Natural killer cell (primary cell): Measurements from ENCODE around the gene HORMAD2. TPM values are rescaled to one million over a fixed set of nuclear protein-coding genes. Genes with fewer than 3 reads are reported as not detected.

Experiments
- ATAC-seq, 3 donors: fragments of 150-1000 bp in 2 of 3; fragments of 200-7000 bp in 1 of 3; cut with Tn5 transposase; 1 replicate in 1 of 3; 2 replicates in 2 of 3; pipeline ENCODE4 v1.10.0; 2021; ENCODE audit warnings: mild to moderate bottlenecking in 2 of 3, moderate library complexity in 2 of 3
- DNase-seq, 2 donors: peaks; one replicate each; pipeline versions ENCODE4 v3.0.0 to v3.0.0-alpha.2; 2013 to 2021; ENCODE audit warnings: mixed read lengths in 1 of 2
- H3K27ac ChIP-seq: one replicate; pipeline ENCODE4 v1.5.1; 2013; ENCODE audit warnings: mild to moderate bottlenecking, low read length
- H3K27me3 ChIP-seq: one replicate; pipeline ENCODE4 v1.6.1; 2013; ENCODE audit warnings: low read length; ENCODE audit not compliant: control insufficient read depth, insufficient read depth
- H3K36me3 ChIP-seq: one replicate; pipeline ENCODE4 v1.6.1; 2013; ENCODE audit warnings: low read length; ENCODE audit not compliant: control insufficient read depth, insufficient read depth
- H3K4me1 ChIP-seq: one replicate; pipeline ENCODE4 v1.6.1; 2013; ENCODE audit warnings: low read length; ENCODE audit not compliant: control insufficient read depth, insufficient read depth
- H3K4me3 ChIP-seq: one replicate; pipeline ENCODE4 v1.5.1; 2013; ENCODE audit warnings: low read length
- H3K9me3 ChIP-seq: one replicate; pipeline ENCODE4 v1.6.1; 2013; ENCODE audit warnings: low read length; ENCODE audit not compliant: control insufficient read depth, insufficient read depth
- H3K27ac Mint-ChIP-seq, 2 donors: one replicate each; pipeline ENCODE4 v1.8.0; 2022; ENCODE audit warnings: mild to moderate bottlenecking in 2 of 2, mixed read lengths in 2 of 2, moderate library complexity in 1 of 2
- H3K27me3 Mint-ChIP-seq, 2 donors: one replicate each; pipeline ENCODE4 v1.8.0; 2022; ENCODE audit warnings: low read depth in 2 of 2, mixed read lengths in 2 of 2
- H3K36me3 Mint-ChIP-seq: one replicate; pipeline ENCODE4 v1.8.0; 2022; ENCODE audit warnings: mixed read lengths
- H3K4me1 Mint-ChIP-seq, 2 donors: one replicate each; pipeline ENCODE4 v1.8.0; 2022; ENCODE audit warnings: mixed read lengths in 2 of 2
- H3K4me3 Mint-ChIP-seq: one replicate; pipeline ENCODE4 v1.8.0; 2022; ENCODE audit warnings: mild to moderate bottlenecking, moderate library complexity, mixed read lengths
- H3K9me3 Mint-ChIP-seq, 2 donors: one replicate each; pipeline ENCODE4 v1.8.0; 2022; ENCODE audit warnings: mixed read lengths in 2 of 2
- CTCF ChIP-seq: fragments of 200-600 bp; IDR thresholded peaks from one replicate; pipeline ENCODE4 v1.8.0; 2022; ENCODE audit warnings: antibody characterized with exemption
- WGBS: methylation state at CpG from one replicate; pipeline ENCODE4 v1.1.7; 2013; ENCODE audit warnings: missing lambda C conversion rate; ENCODE audit not compliant: insufficient coverage; 5-methylcytosine and 5-hydroxymethylcytosine counted together
- intact Hi-C: fragments of 100-400 bp; cut with micrococcal nuclease; formaldehyde crosslinking; loops from one replicate; pipeline ENCODE4 v1.14.2; 2022
- total RNA-seq, 4 donors: library from RNA; stranded (reverse); fragments of 120-200 nt in 1 of 4; gene quantifications; one replicate each; pipeline versions ENCODE4 v1.2.3 to v1.2.4, GENCODE V29; 2013 to 2022

The HORMAD2 gene
- not detected for total RNA-seq
- not detected for total RNA-seq (2013)

- H3K4me1 ChIP-seq, result peaks cover 6% of the 10 kb centered on the region
- H3K9me3 ChIP-seq, result no peaks in the 10 kb centered on the region
- peak in 2 of 3 donors; percentile 60 to 90 for ATAC-seq
- DNase-seq, result no peak
- no peaks in the 10 kb centered on the region for H3K36me3 ChIP-seq
- intact Hi-C loops, result no loop called here
- H3K27ac ChIP-seq, result no peak within 1 kb of the TSS
- WGBS, result 29% methylated on average over 53 of the region's 53 CpGs
- Mint-ChIP-seq H3K4me3 (peak within 1 kb of the TSS; percentile 59), H3K36me3 (no peaks in the 10 kb centered on the region), H3K4me1 (peaks cover 0 to 8% of the 10 kb centered on the region in 2 donors), H3K27ac (no peak within 1 kb of the TSS), H3K9me3 (no peaks in the 10 kb centered on the region), H3K27me3 (peaks cover 26 to 41% of the 10 kb centered on the region in 2 donors)
- peak within 1 kb of the TSS; percentile 4 for H3K4me3 ChIP-seq
- TF ChIP-seq CTCF, result no peak
- no peaks in the 10 kb centered on the region for H3K27me3 ChIP-seq
Observed at GRCh38 chr22:30079952-30080533, at the start of gene HORMAD2. TSS of gene HORMAD2 (plus strand) at chr22:30080464. CDS start at chr22:30093953, 13,489 bp downstream.

DNA sequence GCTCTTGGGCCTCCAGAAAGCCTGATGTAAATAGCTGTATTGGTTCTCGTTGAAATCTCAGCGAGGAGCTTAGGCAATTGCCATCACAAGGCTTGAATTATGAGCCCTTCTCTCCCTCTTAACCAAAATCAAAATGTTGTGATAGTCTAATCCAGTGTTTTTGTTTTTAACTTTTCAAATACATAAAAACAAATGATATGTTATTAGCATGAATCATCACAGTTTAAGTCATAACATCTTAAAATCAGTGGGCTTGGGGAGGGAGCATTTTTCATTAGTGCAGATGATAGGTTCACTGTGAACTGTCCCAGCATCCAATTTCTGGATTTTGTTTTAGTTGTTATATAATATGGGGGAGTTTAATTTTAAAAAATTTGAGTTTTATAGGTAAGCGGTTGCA, 48.9 kb upstream of the HORMAD2 start:
- no peak overlapping the region for H3K4me3 ChIP-seq
- H3K27me3 ChIP-seq, result no peaks in the 10 kb centered on the region
- ATAC-seq (no peak), DNase-seq (no peak)
- Mint-ChIP-seq H3K36me3 (no peaks in the 10 kb centered on the region), H3K27ac (no peak overlapping the region), H3K27me3 (no peaks in the 10 kb centered on the region), H3K4me1 (no peaks in the 10 kb centered on the region), H3K9me3 (no peaks in the 10 kb centered on the region), H3K4me3 (no peak overlapping the region)
- H3K4me1 ChIP-seq, result no peaks in the 10 kb centered on the region
- WGBS, result 93% methylated on average over 3 of the region's 3 CpGs
- H3K36me3 ChIP-seq, result peaks cover 21% of the 10 kb centered on the region
- no peak for TF ChIP-seq CTCF
- intact Hi-C loops, result no loop called here
- H3K27ac ChIP-seq, result no peak overlapping the region
- no peaks in the 10 kb centered on the region for H3K9me3 ChIP-seq

DNA sequence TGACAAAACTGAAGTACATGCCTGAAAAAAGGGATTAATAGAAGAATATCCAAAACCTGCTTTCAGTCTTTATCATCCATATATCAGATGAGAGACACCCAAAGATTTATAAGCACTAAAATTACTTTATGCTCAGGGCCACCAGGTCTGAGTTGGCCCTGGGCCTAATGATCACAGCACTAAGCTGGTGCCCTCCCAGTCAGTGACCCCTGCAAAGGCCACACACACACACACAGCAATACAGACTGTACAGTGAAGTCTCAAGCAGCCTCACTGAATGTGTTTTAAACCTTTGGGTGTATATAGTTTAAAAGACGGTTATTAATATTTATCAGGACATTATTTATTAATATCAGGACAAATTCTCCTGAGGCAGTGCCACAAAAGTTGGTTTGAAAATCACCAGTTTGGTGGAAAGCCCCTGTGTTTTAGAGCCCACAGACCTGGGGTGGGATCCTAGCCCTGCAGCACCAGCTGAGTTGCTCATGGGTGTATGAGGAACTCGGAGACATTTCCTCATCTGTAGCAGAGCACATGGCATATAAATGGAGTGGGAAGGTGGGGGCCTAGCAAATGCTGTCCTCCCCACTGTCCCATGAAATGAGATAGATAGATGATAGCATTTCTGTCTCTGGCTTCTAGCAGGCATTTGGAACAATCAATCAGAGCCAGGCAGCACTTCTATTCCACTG, 48.4 kb upstream of the HORMAD2 start:
- TF ChIP-seq CTCF, result no peak
- H3K27ac Mint-ChIP-seq, result no peak overlapping the region

More for the DNA sequence above, 48.4 kb upstream of the HORMAD2 start:
- intact Hi-C loops, result no loop called here
- Mint-ChIP-seq H3K4me3 (no peak overlapping the region), H3K4me1 (no peaks in the 10 kb centered on the region), H3K9me3 (no peaks in the 10 kb centered on the region), H3K27me3 (no peaks in the 10 kb centered on the region), H3K36me3 (no peaks in the 10 kb centered on the region)
- peaks cover 15% of the 10 kb centered on the region for H3K36me3 ChIP-seq
- no peak overlapping the region for H3K27ac ChIP-seq
- H3K27me3 ChIP-seq, result no peaks in the 10 kb centered on the region
- DNase-seq (no peak), ATAC-seq (no peak)
- 93% methylated on average over 1 of the region's 2 CpGs for WGBS
- H3K4me3 ChIP-seq, result no peak overlapping the region
- H3K4me1 ChIP-seq, result no peaks in the 10 kb centered on the region
- no peaks in the 10 kb centered on the region for H3K9me3 ChIP-seq
